D721Med (cell line): ENCODE measurements around the gene ENHO.

Experiments used
- DNase-seq: peaks from one replicate; pipeline ENCODE4 v3.0.0; 2011; ENCODE audit warnings: low spot score; ENCODE audit not compliant: insufficient read length
- FAIRE-seq: peaks from 2 replicates; lab custom pipeline; 2011; peaks lifted over from hg19 to GRCh38; lab: Jason Lieb, UNC
- TF ChIP-seq, protein P1 (sequence below): IDR thresholded peaks from 2 replicates; pipeline ENCODE4 v1.5.1; 2012; ENCODE audit warnings: mild to moderate bottlenecking, control low read depth; ENCODE audit not compliant: insufficient read depth; ENCODE audit errors: missing control alignments

ENHO gene

DNA sequence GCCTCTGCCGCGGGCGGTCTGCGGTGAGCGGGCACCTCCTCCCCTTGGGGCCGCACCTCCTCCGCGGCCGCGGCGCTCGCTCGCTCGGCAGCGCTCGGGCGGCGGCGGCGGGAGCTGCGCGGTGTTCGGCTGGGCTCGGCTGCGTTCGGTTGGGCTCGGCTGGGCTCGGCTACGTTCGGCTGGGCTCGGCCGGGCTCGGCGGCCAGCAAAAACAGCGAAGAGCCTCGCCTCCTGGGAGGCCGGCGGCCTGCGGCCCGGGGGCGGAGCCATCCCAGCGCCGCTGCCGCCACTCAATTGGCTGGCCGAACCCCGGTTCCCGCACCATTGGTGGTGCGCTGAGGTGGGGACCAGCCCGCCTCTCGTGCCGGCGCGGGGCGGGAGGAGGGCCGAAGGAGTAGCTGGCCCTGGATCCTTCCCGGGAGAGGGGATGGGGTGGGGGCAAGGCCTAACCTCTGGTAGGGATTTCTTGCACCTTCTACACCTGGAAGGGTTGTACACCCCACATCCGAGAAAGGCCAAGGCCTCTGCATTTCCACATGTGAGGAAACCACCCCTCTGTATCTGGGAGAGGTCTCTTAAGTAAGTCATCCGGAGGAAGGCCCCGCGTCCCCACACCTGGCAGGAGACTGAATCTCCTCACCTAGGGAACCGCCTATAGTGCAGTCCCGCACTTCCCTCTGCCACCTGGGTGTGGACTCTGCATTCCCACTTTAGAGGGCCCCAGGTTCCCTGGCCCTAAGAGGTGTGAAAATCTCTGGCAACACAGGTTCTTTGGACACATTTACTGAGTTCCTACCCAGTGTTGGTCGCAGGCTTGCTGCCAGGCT is at the start of gene ENHO:
ENHO (minus strand) TSS at position 20 of the 827 bp plus-strand sequence. CDS start 1,295 bp downstream, outside the sequence.
- TF ChIP-seq, protein P1, sequence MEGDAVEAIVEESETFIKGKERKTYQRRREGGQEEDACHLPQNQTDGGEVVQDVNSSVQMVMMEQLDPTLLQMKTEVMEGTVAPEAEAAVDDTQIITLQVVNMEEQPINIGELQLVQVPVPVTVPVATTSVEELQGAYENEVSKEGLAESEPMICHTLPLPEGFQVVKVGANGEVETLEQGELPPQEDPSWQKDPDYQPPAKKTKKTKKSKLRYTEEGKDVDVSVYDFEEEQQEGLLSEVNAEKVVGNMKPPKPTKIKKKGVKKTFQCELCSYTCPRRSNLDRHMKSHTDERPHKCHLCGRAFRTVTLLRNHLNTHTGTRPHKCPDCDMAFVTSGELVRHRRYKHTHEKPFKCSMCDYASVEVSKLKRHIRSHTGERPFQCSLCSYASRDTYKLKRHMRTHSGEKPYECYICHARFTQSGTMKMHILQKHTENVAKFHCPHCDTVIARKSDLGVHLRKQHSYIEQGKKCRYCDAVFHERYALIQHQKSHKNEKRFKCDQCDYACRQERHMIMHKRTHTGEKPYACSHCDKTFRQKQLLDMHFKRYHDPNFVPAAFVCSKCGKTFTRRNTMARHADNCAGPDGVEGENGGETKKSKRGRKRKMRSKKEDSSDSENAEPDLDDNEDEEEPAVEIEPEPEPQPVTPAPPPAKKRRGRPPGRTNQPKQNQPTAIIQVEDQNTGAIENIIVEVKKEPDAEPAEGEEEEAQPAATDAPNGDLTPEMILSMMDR = no peak
- no peak for FAIRE-seq
- DNase-seq = peak; percentile 81

DNA sequence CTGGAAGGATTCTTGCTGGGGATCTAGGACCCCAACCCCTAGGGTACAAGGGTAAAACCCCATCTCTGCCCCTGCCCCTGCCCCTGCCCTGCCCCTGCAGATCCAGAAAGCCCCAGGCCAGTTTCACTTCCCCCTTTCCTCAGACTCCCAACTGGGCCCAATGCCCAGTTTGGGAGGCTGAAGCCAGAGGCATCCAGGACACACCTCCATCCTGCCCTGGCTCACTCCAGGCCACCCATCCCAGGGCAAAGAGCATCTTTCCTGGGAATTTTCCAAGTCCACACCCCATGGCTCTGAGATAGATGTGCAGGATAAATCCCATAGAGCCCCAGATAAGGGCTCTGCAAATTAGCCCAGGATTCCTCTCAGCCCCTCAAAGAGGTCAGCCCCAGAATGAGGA is 49.3 kb upstream of the ENHO start:
- TF ChIP-seq, protein P1 = no peak
- DNase-seq = no peak
- no peak for FAIRE-seq

DNA sequence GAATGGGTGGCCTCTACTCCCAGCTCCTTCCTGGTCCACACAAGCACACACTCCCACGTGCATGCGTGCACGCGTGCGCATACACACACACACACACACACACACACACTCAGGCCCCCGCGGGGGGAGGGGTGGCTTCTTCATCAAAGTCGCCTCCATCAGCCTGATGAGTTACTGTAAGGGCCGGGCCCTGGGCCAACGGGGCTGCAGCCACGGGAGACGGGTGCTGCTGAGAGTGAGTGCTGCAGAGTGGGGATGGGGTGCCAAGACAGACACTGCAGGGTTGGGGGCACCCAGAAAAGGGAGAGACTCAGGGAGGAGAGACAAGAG is 48.7 kb upstream of the ENHO start:
- DNase-seq (no peak), FAIRE-seq (no peak)
- TF ChIP-seq, protein P1 = no peak

DNA sequence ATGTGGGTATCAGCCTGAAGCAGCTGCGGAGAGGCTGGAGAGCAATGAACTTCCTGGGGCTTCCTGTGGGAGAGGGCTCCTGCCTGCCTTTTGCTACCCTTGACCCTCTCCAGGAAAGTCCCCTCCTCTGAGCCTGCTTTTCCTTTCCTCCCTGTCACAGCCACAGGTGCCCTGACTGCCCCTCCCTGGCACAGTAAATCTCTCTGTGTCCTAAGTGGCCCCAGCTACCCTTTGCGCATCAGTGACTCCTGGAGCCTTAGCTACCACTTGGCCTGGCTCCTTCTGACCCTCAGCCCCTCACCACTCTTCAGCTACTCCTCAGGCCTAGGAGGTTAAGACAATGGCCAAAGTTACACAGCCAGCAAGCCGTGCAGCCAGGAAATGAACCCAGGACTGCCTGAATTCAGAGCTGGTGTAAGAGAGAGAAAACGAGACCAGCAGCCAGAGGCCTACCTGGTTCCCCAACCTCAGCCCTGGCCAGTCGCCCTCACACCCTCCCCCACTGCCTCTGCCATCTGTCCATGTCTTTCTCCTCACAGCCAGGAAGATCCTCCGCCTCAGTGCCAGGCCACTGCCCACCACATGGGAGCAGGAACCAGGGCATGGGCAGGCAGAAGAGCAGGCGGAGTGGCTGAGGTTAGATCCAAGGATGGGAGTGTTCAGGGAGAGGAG is 48.2 kb upstream of the ENHO start:
- TF ChIP-seq, protein P1 = no peak
- DNase-seq = no peak
- no peak for FAIRE-seq

DNA sequence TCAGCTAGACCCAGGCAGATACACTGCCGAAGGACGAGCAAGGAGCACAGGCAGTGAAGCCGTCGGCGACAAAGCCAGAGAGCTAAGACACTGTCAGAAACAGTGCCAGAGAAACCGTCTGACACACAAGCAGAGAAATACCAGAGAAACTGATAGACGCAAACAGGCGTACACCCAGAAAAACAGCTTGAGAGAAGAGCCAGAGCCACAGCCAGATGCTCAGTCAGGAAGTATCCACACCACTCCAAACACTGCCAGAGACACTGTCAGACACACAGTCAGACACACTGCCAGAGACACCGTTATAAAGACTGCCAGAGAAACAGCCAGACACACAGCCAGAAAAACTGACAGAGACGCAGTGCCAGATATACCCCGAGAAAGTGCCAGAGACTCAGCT is 47.6 kb upstream of the ENHO start:
- DNase-seq (no peak), FAIRE-seq (no peak)
- TF ChIP-seq, protein P1 = no peak

DNA sequence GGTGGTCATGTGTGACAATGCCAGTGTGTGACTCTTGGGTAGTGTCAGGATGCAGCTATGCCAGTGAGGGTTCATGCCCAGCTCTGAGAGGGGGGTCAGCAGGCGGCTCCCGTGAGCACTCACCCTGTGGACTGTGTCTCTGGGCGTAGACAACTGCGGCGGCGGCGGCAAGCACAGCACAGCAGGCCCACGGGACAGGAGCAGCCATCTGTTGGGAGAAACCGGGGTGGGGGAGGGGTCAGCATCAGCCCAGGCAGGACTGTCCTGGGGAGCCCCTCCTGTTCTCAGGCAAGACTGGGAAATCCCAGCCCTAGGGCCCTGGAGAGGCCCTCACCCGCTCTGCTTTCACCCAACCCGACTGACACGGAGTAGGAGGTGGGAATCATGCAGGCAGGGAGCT is 46.0 kb upstream of the ENHO start:
- DNase-seq (no peak), FAIRE-seq (no peak)
- TF ChIP-seq, protein P1 = no peak

DNA sequence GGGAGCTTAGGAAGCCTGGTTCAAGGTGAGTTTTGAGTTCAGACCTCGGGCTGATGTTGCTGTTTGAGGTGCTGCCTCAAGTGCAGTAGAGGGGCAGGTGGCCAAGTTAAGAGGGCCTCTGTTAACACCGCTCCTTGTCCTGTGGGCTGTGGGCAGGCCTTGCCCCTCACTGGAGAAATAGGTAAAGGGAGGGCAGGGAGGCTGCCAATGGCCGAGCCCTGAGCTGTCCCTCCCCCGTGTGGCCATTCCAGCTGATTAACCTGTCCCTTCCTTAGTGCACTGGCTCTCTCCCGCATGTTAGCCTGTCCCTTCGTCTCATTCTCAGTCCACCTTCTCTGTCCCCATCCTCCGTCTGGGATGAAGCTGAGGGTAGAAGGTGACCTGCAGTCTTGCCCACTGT is 45.3 kb upstream of the ENHO start:
- no peak for DNase-seq
- TF ChIP-seq, protein P1 = no peak
- no peak for FAIRE-seq
